GM19099 (cell line): Measurements from ENCODE around the gene CD74.

ENCODE experiments used
- POLR2A ChIP-seq: IDR thresholded peaks from 3 replicates; pipeline ENCODE4 v1.6.1; 2011; ENCODE audit warnings: low read depth; ENCODE audit not compliant: insufficient read length; ENCODE audit errors: extremely low read depth

Gene CD74

GRCh38 chr5:150404535-150404934 is 8.2 kb downstream of the CD74 start:
- peak; percentile 44 for TF ChIP-seq POLR2A

- no peak for TF ChIP-seq POLR2A
Measured at GRCh38 chr5:150404121-150404520, 8.6 kb downstream of the CD74 start.

- TF ChIP-seq POLR2A, result peak; percentile 60
Measured at GRCh38 chr5:150402901-150403342, 9.8 kb downstream of the CD74 start.

GRCh38 chr5:150402229-150402773 is 10.4 kb downstream of the CD74 start:
- TF ChIP-seq POLR2A, result peak; percentile 6

GRCh38 chr5:150401376-150402228 is 11.1 kb downstream of the CD74 start:
- no peak for TF ChIP-seq POLR2A

- TF ChIP-seq POLR2A, result peak; percentile 61
Measured at GRCh38 chr5:150401076-150401375, 11.7 kb downstream of the CD74 start.

GRCh38 chr5:150400316-150401075 is 12.2 kb downstream of the CD74 start:
- TF ChIP-seq POLR2A, result peak; percentile 76

GRCh38 chr5:150399524-150400211 is 13.0 kb downstream of the CD74 start:
- TF ChIP-seq POLR2A, result peak; percentile 52

- peak; percentile 68 for TF ChIP-seq POLR2A
Measured at GRCh38 chr5:150398722-150399523, 13.8 kb downstream of the CD74 start.

GRCh38 chr5:150397782-150398721 is 14.7 kb downstream of the CD74 start:
- no peak for TF ChIP-seq POLR2A

GRCh38 chr5:150397146-150397781 is 15.4 kb downstream of the CD74 start:
- TF ChIP-seq POLR2A, result no peak

- TF ChIP-seq POLR2A, result no peak
Measured at GRCh38 chr5:150396267-150396666, 16.4 kb downstream of the CD74 start.

GRCh38 chr5:150395688-150395975 is 17.1 kb downstream of the CD74 start:
- no peak for TF ChIP-seq POLR2A
